Colonic mucosa (tissue), 4 donors: ENCODE measurements around the gene ZMIZ1. TPM values are rescaled to one million over a fixed set of nuclear protein-coding genes. Genes with fewer than 3 reads are reported as not detected.

Experiments
- DNase-seq: peaks from one replicate; pipeline ENCODE4 v3.0.0-alpha.2; 2020
- H3K27ac ChIP-seq: fragments of 200-600 bp; one replicate; pipeline ENCODE4 v1.8.0; 2021
- H3K27me3 ChIP-seq: fragments of 200-600 bp; one replicate; pipeline ENCODE4 v1.8.0; 2021
- H3K36me3 ChIP-seq: fragments of 200-600 bp; one replicate; pipeline ENCODE4 v1.8.0; 2021
- H3K4me1 ChIP-seq: fragments of 200-600 bp; one replicate; pipeline ENCODE4 v1.8.0; 2021; ENCODE audit warnings: mild to moderate bottlenecking
- H3K4me3 ChIP-seq: fragments of 200-600 bp; one replicate; pipeline ENCODE4 v1.8.0; 2021
- H3K9ac ChIP-seq, 2 donors: one replicate each; pipeline ENCODE4 v1.7.0; 2013; ENCODE audit warnings: control low read depth in 2 of 2, low read depth in 2 of 2, low read length in 2 of 2
- H3K9me3 ChIP-seq: fragments of 200-600 bp; one replicate; pipeline ENCODE4 v1.8.0; 2021
- intact Hi-C: fragments of 100-400 bp; cut with DNase I; formaldehyde crosslinking; loops from one replicate; pipeline ENCODE4 v1.14.1; 2022
- total RNA-seq, 2 donors: library from RNA; stranded (reverse); fragmentation: NEBNext Ultra II Directional in 1 of 2; extraction: Animal tissue kit (Norgen Biotek cat#: 25700) in 1 of 2; gene quantifications; one replicate each; pipeline ENCODE4 v1.2.1, GENCODE V29; 2021
- TF ChIP-seq, protein P1 (sequence below): fragments of 200-600 bp; IDR thresholded peaks from one replicate; pipeline ENCODE4 v1.8.0; 2022; ENCODE audit warnings: antibody characterized with exemption, mild to moderate bottlenecking
- donor health status: healthy.
- donor health status: DM: no; HTN: no; CAD: no.
- donor health status: DM: no; HTN: no; CAD: no.

ZMIZ1 gene
- total RNA-seq, 2 donors from 2014 or later, result 51.0 to 54.0 TPM

DNA sequence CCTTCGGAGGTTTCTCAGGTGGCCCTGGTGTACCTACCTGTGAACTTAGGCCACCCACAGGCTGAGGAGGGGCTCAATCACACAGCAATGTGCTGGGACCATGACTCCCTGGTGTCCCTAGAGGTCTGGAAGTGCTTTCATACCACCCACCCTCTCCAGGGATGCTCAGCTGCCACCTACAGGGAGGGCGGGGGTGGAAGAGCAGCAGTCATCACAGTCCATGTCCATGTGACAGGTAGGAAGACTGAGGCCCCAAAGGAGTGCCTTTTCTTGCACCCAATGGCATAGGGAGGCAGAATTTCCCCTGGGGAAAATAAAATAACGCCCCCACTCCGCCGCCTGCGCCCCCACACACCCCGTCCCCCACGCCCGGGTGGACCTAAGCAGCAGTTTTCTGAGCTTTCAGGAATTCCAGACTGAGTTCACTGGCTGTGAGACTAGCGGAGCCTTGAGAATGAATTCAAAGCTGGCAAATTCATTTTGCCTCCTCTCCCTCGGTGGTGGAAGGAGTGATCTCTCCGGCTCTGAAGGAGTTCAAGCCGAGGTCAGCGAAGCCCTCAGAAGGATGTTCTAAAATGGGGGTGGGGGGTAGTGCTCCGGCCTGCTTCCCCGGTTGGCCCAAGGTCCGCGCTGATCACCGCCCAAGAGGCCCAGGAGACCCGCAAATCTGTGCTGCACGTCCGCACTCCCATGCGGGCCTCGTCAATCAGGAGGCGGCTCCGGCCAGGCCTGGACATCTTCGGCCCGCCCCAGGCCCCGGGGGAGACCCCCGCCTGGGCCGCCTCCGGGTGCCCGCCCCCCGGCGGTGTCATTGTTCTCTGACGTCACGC, 2.1 kb upstream of the ZMIZ1 start:
- TF ChIP-seq, protein P1, sequence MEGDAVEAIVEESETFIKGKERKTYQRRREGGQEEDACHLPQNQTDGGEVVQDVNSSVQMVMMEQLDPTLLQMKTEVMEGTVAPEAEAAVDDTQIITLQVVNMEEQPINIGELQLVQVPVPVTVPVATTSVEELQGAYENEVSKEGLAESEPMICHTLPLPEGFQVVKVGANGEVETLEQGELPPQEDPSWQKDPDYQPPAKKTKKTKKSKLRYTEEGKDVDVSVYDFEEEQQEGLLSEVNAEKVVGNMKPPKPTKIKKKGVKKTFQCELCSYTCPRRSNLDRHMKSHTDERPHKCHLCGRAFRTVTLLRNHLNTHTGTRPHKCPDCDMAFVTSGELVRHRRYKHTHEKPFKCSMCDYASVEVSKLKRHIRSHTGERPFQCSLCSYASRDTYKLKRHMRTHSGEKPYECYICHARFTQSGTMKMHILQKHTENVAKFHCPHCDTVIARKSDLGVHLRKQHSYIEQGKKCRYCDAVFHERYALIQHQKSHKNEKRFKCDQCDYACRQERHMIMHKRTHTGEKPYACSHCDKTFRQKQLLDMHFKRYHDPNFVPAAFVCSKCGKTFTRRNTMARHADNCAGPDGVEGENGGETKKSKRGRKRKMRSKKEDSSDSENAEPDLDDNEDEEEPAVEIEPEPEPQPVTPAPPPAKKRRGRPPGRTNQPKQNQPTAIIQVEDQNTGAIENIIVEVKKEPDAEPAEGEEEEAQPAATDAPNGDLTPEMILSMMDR, result peak; percentile 21
- DNase-seq, result peak; percentile 69
- no peaks in the 10 kb centered on the region for H3K36me3 ChIP-seq
- intact Hi-C loops, result no loop called here
- H3K9me3 ChIP-seq, result no peaks in the 10 kb centered on the region
- H3K27ac ChIP-seq, result peak overlapping the region; percentile 53
- no peaks in the 10 kb centered on the region for H3K27me3 ChIP-seq
- H3K9ac ChIP-seq, result peak overlapping the region; percentile 47 to 90
- H3K4me3 ChIP-seq, result peak overlapping the region; percentile 79
- peaks cover 6% of the 10 kb centered on the region for H3K4me1 ChIP-seq

DNA sequence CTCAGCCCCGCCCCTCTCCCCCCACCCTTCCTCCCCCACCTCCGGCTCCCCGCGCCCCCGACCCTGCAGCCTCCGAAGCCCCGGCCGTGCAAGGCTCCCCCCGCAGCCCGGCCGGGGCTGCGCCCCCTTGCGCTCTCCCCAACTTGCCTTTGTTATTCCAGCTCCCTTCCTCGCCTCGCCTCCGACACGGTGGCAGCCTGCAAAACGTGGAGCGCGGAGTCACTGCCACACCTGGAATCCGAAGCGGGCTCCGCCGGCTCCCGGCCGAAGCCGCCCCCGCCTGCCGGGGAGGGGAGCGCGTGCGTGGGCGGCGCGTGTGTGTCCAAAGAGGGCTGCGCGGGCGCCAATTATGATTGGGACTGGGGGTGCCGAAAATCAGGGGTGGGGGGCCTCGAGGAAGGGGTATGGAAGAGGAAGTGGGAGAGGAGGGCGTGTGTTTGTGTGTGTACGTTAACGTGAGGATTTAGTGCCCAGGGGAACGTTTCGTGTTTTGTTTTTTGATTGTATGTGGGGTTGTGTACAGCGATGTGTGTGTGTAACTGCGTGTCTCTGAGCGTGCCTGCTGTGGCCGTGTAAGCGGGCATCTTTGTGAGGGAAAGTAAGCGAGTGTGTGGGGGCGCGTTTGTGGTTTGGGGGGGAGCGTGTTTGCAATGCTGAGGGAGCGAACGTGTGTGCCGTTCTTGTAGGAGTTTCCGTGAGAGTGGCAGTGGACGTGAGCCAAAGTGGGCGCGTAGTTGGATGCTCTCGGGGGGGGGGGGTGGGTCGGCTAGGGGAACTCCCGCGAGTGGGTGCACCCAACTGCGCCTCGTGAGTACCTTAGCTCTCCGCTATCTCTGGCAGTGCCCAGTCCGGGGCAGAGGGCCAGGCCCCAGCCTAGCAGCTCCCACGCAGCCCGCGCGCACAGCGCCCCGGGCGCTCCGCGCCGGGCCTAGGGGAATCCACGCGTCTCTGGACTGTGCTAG, 1.2 kb upstream of the ZMIZ1 start:
- Histone ChIP-seq H3K36me3 (no peaks in the 10 kb centered on the region), H3K27ac (peak overlapping the region; percentile 99), H3K4me1 (peaks cover 11% of the 10 kb centered on the region), H3K4me3 (peak overlapping the region; percentile 79), H3K9me3 (no peaks in the 10 kb centered on the region), H3K9ac (peak overlapping the region; percentile 81 to 84), H3K27me3 (no peaks in the 10 kb centered on the region)
- peak; percentile 94 for DNase-seq
- intact Hi-C loops, result no loop called here
- TF ChIP-seq, protein P1, result no peak

DNA sequence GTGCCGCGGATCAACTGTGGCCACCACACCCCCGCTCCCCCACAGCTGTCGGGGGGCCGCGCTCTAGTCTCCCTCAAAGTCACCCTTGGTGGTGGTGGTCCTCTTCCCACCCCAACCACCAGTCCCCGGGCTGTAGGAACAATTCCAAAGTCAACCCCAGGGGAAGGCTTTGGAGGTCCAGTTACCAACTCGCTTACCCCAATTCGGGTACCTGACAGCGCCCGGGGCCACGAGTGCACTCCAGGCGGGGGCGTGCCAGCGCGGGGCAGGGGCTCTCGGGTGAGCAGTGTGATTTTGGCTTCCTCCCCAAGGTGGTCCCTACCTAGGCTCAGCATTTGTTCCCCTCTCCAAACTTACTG, 584 bp upstream of the ZMIZ1 start:
- peak; percentile 66 for DNase-seq

DNA sequence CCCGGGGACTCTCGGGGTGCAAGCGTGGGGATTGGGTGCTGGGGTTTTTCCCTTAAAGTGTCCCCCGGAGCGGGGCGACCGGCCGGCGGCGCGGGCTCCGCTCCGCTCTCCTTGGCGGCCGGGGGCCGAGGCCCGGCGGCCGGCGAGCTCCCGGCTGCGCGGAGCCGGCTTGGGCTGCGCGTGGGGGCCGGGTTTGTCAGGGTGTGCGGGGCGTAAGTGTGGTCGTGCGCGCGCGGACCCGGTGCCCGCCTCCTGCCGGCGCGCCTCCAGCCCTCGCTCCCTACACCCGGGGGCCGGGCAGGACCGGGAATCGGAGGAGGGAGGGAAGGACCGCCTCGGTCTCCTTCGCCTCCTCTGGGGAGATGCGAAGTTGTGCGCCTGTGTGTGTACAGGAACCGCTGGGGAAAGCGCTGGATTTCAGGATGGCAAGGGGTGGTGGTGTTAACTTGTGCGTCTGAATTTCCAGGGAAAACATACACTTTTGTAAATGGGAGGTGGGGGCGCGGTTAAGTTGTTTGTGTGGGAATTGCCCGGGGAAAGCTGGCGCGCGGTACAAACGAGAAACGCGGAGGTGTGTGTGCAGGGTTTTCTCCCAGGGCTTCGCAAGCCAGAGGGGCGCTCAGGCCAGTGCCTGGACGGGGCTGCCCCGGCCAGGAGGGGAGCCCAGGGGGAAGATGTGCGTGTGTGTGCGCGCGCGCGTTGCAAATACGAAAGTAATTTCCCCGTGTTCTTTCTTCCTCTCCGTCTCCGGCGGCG, 737 bp downstream of the ZMIZ1 start:
- DNase-seq, result peak; percentile 50
- peak overlapping the region; percentile 79 for H3K4me3 ChIP-seq
- TF ChIP-seq, protein P1, result no peak
- no peaks in the 10 kb centered on the region for H3K36me3 ChIP-seq
- H3K4me1 ChIP-seq, result peaks cover 22% of the 10 kb centered on the region
- peak overlapping the region; percentile 95 to 99 for H3K9ac ChIP-seq
- no peaks in the 10 kb centered on the region for H3K9me3 ChIP-seq
- intact Hi-C loops, result loop anchor here (5.0 kb wide), 1 partner anchor 128 kb away; no protein-coding TSS in a partner anchor
- H3K27me3 ChIP-seq, result no peaks in the 10 kb centered on the region
- H3K27ac ChIP-seq, result peak overlapping the region; percentile 99

More for the DNA sequence above, 584 bp upstream of the ZMIZ1 start:
- Histone ChIP-seq H3K9me3 (no peaks in the 10 kb centered on the region), H3K36me3 (no peaks in the 10 kb centered on the region), H3K4me1 (peaks cover 18% of the 10 kb centered on the region), H3K27ac (peak overlapping the region; percentile 99), H3K27me3 (no peaks in the 10 kb centered on the region), H3K9ac (peak overlapping the region; percentile 67 to 81), H3K4me3 (peak overlapping the region; percentile 79)
- TF ChIP-seq, protein P1, result no peak
- intact Hi-C loops, result no loop called here
